Heart left ventricle (tissue), 13 donors: ENCODE measurements around the gene PPME1.

ENCODE experiments used
- POLR2A ChIP-seq, 2 donors: fragments of 450-650 bp; IDR thresholded peaks; one replicate each; pipeline ENCODE4 v1.6.1; 2017; ENCODE audit warnings: antibody characterized with exemption in 2 of 2, mild to moderate bottlenecking in 2 of 2, moderate library complexity in 2 of 2
- TF ChIP-seq, protein P1 (sequence below), 12 donors: fragments of 200-600 bp; sonication (generic) in 4 of 12; IDR thresholded peaks; one replicate each; pipeline versions ENCODE4 v1.5.0 to v1.8.0; 2018 to 2022; ENCODE audit warnings: antibody characterized with exemption in 12 of 12, mild to moderate bottlenecking in 5 of 12
- donor health status: ischemic (EF 13 %, LVEDD 7.1; RV severe dilation, severe dysfunction).
- donor health status: DM: no; HTN: yes; CAD: no.
- donor health status: DM: no; HTN: no; CAD: no.
- donor health status: ischemic (EF 25% LVEDD 6.9; RV normal size, moderate dysfunction).
- donor health status: ischemic (EF 25% LVEDD 5.7; RV mildly dilated, moderate dysfunction).
- donor health status: ischemic (EF 35%, LVEDD 5.7; RV mildly dilated, moderate dysfunction).
- donor health status: nonischemic (EF 11% LVEDD 7.7; RV severe dilation, severe dysfunction).
- donor health status: DM: yes; HTN: yes; CAD: no.
- donor health status: PGD.
- donor health status: ischemic (EF 29% LVEDD 5.4; RV normal size, mild dysfunction).
- donor health status: nonischemic (EF 23%, LVEDD 6.1; RV moderate dilation, normal function).

GRCh38 chr11:74255741-74256375, 84.8 kb downstream of the PPME1 start:
- TF ChIP-seq, protein P1, sequence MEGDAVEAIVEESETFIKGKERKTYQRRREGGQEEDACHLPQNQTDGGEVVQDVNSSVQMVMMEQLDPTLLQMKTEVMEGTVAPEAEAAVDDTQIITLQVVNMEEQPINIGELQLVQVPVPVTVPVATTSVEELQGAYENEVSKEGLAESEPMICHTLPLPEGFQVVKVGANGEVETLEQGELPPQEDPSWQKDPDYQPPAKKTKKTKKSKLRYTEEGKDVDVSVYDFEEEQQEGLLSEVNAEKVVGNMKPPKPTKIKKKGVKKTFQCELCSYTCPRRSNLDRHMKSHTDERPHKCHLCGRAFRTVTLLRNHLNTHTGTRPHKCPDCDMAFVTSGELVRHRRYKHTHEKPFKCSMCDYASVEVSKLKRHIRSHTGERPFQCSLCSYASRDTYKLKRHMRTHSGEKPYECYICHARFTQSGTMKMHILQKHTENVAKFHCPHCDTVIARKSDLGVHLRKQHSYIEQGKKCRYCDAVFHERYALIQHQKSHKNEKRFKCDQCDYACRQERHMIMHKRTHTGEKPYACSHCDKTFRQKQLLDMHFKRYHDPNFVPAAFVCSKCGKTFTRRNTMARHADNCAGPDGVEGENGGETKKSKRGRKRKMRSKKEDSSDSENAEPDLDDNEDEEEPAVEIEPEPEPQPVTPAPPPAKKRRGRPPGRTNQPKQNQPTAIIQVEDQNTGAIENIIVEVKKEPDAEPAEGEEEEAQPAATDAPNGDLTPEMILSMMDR (IDR thresholded peaks at IDR 0.05) = peak; percentile 81 to 95 (median 90)
- no peak for TF ChIP-seq POLR2A (IDR thresholded peaks at IDR 0.05)
